MM.1S (cell line): ENCODE measurements around the gene ZDHHC8.

Source experiments
- DNase-seq: peaks from one replicate; pipeline ENCODE4 v3.0.0-alpha.2; 2015
- H2AFZ ChIP-seq: fragments of 300-600 bp; sonication (generic); 2 replicates; pipeline ENCODE4 v1.6.0; 2016; ENCODE audit warnings: antibody characterized with exemption, low read length
- H3F3A ChIP-seq: fragments of 300-600 bp; sonication (generic); 2 replicates; pipeline ENCODE4 v1.6.1; 2016; ENCODE audit warnings: mild to moderate bottlenecking, antibody characterized with exemption, low read length, moderate library complexity, mixed read lengths; ENCODE audit not compliant: insufficient read depth
- H3K27ac ChIP-seq: fragments of 300-600 bp; sonication (generic); 2 replicates; pipeline ENCODE4 v1.5.1; 2016; ENCODE audit warnings: mild to moderate bottlenecking, low read length
- H3K27me3 ChIP-seq: fragments of 300-600 bp; sonication (generic); replicated peaks from 2 replicates; pipeline ENCODE4 v1.6.0; 2016; ENCODE audit warnings: low read length; ENCODE audit not compliant: insufficient read depth
- H3K36me3 ChIP-seq: fragments of 300-600 bp; sonication (generic); replicated peaks from 2 replicates; pipeline ENCODE4 v1.6.1; 2016; ENCODE audit warnings: mild to moderate bottlenecking, low read length, mixed read lengths; ENCODE audit not compliant: insufficient read depth
- H3K4me1 ChIP-seq: fragments of 300-600 bp; sonication (generic); 2 replicates; pipeline ENCODE4 v1.6.1; 2016; ENCODE audit warnings: low read length, mixed read lengths
- H3K4me2 ChIP-seq: fragments of 300-600 bp; sonication (generic); 2 replicates; pipeline ENCODE4 v1.6.0; 2016; ENCODE audit warnings: low read depth, low read length
- H3K4me3 ChIP-seq: fragments of 300-600 bp; sonication (generic); 2 replicates; pipeline ENCODE4 v1.5.1; 2016; ENCODE audit warnings: low read length, mixed read lengths
- H3K79me2 ChIP-seq: fragments of 300-600 bp; sonication (generic); 2 replicates; pipeline ENCODE4 v1.6.1; 2016; ENCODE audit warnings: mixed run types, low read length, mixed read lengths
- H3K9ac ChIP-seq: fragments of 300-600 bp; sonication (generic); 2 replicates; pipeline ENCODE4 v1.6.1; 2016; ENCODE audit warnings: low read length, mixed read lengths
- H3K9me2 ChIP-seq: fragments of 300-600 bp; sonication (generic); replicated peaks from 2 replicates; pipeline ENCODE4 v1.6.1; 2016; ENCODE audit warnings: mild to moderate bottlenecking, low read length, mixed read lengths; ENCODE audit not compliant: insufficient read depth
- H3K9me3 ChIP-seq: fragments of 300-600 bp; sonication (generic); replicated peaks from 2 replicates; pipeline ENCODE4 v1.6.1; 2016; ENCODE audit warnings: mild to moderate bottlenecking, low read length, mixed read lengths; ENCODE audit not compliant: insufficient read depth
- H4K20me1 ChIP-seq: fragments of 300-600 bp; sonication (generic); 2 replicates; pipeline ENCODE4 v1.6.1; 2016; ENCODE audit warnings: mild to moderate bottlenecking, low read length, moderate library complexity, mixed read lengths; ENCODE audit not compliant: insufficient read depth
- CTCF ChIP-seq: fragments of 300-600 bp; sonication (generic); IDR thresholded peaks from 2 replicates; pipeline ENCODE4 v1.5.1; 2016; ENCODE audit warnings: antibody characterized with exemption, low read length, mixed read lengths
- EZH2 ChIP-seq: fragments of 300-600 bp; sonication (generic); optimal IDR thresholded peaks from 2 replicates; pipeline ENCODE3; 2017; ENCODE audit warnings: low read depth, mild to moderate bottlenecking, antibody characterized with exemption, low read length, mixed read lengths
- EZH2phosphoT487 ChIP-seq: fragments of 300-600 bp; sonication (generic); IDR thresholded peaks from 2 replicates; pipeline ENCODE4 v1.6.1; 2018; ENCODE audit warnings: antibody characterized with exemption, low read length

The ZDHHC8 gene

DNA sequence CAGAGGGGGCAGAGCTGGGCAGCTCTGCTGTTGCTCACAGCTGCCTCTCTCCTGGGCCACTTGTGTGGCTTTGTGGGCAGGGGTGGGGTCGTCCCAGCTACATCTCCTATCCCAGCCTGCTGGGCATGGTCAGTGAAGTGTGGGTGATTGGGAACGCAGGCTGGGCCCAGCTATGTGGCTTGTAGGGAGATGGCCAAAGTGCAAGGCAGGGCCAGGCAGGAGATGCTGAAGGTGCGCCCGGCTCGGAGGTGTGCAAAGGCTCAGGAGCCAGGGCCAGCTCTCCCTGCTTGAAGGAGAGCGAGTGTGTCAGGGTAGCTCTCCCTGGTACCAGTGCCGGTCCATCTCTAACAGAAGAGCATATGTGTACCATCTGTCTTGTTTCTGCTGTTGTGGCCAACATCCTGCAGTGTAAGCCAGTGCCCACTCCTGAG lies 24.1 kb upstream of the ZDHHC8 start:
- Histone ChIP-seq H3K27me3 (no peaks in the 10 kb centered on the region), H4K20me1 (no peaks in the 10 kb centered on the region)

DNA sequence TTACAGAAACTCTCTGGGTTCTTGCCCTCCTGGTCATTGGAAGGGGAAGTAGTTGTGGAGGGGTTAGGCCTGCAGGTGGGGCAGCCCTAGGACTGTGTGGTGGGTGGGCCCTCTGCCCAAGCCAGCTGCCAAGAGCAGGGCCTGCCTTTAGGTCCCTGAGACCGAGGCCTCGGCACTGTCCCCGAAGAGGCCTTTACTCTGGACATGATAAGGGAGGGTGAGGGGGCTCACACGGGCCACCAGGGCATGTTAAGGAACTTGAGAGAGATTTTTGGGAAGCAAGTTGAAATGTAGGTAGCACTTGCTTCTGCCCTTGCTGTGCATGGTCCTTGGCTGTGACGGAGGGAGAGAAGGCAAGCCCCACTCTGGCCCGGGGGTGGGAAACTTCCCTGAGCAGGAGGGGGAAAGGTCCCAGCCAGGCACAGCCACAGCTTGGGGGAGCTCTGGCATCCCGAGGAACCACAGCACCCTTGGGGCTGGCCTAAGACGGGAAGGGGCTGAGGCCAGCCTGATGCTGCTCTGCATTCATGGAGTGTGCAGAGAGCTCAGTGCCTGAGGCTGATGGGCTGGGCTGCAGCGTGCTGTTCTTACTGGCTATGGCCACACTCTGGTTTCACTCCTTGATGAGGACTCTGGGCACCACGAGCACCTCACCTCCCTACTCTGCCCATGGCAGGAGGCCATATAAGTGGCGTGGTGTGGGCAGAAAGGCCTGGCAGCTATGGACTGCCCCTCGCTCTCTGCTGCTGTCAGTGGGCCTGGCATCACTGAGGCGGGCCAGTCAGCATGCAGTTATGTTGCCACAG lies 23.4 kb upstream of the ZDHHC8 start:
- Histone ChIP-seq H3F3A (peaks cover 23% of the 10 kb centered on the region), H3K27ac (no peak overlapping the region), H3K36me3 (peaks cover 12% of the 10 kb centered on the region), H4K20me1 (no peaks in the 10 kb centered on the region), H3K9me2 (no peaks in the 10 kb centered on the region), H3K4me2 (no peak overlapping the region), H3K79me2 (peaks cover 37% of the 10 kb centered on the region), H3K27me3 (no peaks in the 10 kb centered on the region), H3K9me3 (no peaks in the 10 kb centered on the region), H3K4me1 (no peaks in the 10 kb centered on the region), H2AFZ (no peak overlapping the region), H3K9ac (no peak overlapping the region), H3K4me3 (no peak overlapping the region)
- TF ChIP-seq EZH2phosphoT487 (no peak), EZH2 (no peak)
- DNase-seq = no peak

More for the DNA sequence above, 24.1 kb upstream of the ZDHHC8 start:
- H3K4me3 ChIP-seq = no peak overlapping the region
- H3K9ac ChIP-seq = no peak overlapping the region
- H3K4me2 ChIP-seq = no peak overlapping the region
- peaks cover 23% of the 10 kb centered on the region for H3F3A ChIP-seq
- H3K9me3 ChIP-seq = no peaks in the 10 kb centered on the region
- no peak overlapping the region for H2AFZ ChIP-seq
- peaks cover 9% of the 10 kb centered on the region for H3K36me3 ChIP-seq
- peaks cover 35% of the 10 kb centered on the region for H3K79me2 ChIP-seq
- no peaks in the 10 kb centered on the region for H3K9me2 ChIP-seq
- no peaks in the 10 kb centered on the region for H3K4me1 ChIP-seq
- H3K27ac ChIP-seq = no peak overlapping the region
- no peak for TF ChIP-seq EZH2
- TF ChIP-seq CTCF = no peak
- DNase-seq = no peak

DNA sequence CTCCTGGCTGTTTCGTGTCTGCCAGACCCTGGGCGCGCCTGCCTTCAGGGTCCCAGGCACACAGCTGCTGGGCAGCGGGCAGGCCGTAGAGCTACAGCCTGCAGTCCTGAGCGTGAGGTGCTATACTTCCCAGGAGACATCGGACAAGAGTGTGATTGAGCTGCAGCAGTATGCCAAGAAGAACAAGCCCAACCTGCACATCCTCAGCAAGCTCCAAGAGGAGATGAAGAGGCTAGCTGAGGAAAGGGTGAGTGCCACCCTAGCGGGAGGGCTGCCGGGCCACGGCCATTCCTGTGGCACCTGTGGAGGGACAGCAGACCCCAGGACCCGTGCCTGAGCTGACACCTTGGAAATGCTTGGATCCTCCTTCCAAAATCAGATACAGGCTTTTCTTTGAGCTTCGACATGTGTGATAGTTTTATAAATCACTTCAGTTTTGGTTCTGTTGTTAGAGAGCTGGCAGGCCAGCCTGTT lies 22.8 kb upstream of the ZDHHC8 start:
- no peak for DNase-seq
- Histone ChIP-seq H3K36me3 (peaks cover 12% of the 10 kb centered on the region), H3K4me3 (no peak overlapping the region), H4K20me1 (no peaks in the 10 kb centered on the region), H3K4me2 (no peak overlapping the region), H3F3A (peaks cover 23% of the 10 kb centered on the region), H3K27ac (no peak overlapping the region), H3K4me1 (no peaks in the 10 kb centered on the region), H3K27me3 (no peaks in the 10 kb centered on the region), H2AFZ (no peak overlapping the region), H3K9me2 (no peaks in the 10 kb centered on the region), H3K9ac (no peak overlapping the region), H3K79me2 (peaks cover 37% of the 10 kb centered on the region), H3K9me3 (no peaks in the 10 kb centered on the region)
- no peak for TF ChIP-seq CTCF
- TF ChIP-seq EZH2 = no peak
